Measurements from ENCODE around the gene TRAPPC12.

DNA sequence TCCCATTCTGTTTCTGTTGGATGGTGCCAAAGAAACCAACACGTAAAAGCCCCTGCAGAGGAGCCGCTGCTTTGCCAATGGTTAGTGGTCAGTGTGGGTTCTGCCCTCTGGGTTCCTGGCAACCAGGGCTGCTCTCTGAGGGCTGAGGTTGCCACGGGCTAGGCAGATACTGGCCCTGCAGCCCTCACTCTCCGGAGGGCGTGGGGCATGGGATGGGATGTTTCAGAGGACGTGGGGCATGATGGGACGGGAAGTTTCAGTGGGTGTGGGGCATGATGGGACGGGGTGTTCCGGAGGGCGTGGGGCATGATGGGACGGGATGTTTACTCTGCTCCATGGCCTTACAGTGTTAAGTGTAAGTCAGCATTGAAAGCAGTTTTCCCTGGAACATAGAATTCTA, 105.7 kb downstream of the TRAPPC12 start:
- TF ChIP-seq RARB (CRISPR knock-in tag; IDR thresholded peaks at IDR 0.05) (no peak), ZNF70 (CRISPR knock-in tag; IDR thresholded peaks at IDR 0.05) (no peak), ZC3H10 (CRISPR knock-in tag; IDR thresholded peaks at IDR 0.05) (no peak), ZFP3 (CRISPR knock-in tag; IDR thresholded peaks at IDR 0.05) (no peak), ZNF565 (CRISPR knock-in tag; conservative IDR thresholded peaks at IDR 0.05; ENCODE audit: low read depth) (no peak), OSR1 (CRISPR knock-in tag; IDR thresholded peaks at IDR 0.05) (no peak), CSDC2 (CRISPR knock-in tag; IDR thresholded peaks at IDR 0.05) (no peak), TOX (CRISPR knock-in tag; IDR thresholded peaks at IDR 0.05; ENCODE audit: borderline replicate concordance) (no peak), TCF4 (CRISPR knock-in tag; IDR thresholded peaks at IDR 0.05; ENCODE audit: borderline replicate concordance) (no peak)
- TF ChIP-seq, protein P1, sequence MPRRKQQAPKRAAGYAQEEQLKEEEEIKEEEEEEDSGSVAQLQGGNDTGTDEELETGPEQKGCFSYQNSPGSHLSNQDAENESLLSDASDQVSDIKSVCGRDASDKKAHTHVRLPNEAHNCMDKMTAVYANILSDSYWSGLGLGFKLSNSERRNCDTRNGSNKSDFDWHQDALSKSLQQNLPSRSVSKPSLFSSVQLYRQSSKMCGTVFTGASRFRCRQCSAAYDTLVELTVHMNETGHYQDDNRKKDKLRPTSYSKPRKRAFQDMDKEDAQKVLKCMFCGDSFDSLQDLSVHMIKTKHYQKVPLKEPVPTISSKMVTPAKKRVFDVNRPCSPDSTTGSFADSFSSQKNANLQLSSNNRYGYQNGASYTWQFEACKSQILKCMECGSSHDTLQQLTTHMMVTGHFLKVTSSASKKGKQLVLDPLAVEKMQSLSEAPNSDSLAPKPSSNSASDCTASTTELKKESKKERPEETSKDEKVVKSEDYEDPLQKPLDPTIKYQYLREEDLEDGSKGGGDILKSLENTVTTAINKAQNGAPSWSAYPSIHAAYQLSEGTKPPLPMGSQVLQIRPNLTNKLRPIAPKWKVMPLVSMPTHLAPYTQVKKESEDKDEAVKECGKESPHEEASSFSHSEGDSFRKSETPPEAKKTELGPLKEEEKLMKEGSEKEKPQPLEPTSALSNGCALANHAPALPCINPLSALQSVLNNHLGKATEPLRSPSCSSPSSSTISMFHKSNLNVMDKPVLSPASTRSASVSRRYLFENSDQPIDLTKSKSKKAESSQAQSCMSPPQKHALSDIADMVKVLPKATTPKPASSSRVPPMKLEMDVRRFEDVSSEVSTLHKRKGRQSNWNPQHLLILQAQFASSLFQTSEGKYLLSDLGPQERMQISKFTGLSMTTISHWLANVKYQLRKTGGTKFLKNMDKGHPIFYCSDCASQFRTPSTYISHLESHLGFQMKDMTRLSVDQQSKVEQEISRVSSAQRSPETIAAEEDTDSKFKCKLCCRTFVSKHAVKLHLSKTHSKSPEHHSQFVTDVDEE (CRISPR knock-in tag; IDR thresholded peaks at IDR 0.05) = no peak

All from SK-N-SH treated with all-trans-retinoic acid at 6 μM for 48 hours (cell line).